Measurements from ENCODE around the gene TIMP3.

TIMP3 gene

DNA sequence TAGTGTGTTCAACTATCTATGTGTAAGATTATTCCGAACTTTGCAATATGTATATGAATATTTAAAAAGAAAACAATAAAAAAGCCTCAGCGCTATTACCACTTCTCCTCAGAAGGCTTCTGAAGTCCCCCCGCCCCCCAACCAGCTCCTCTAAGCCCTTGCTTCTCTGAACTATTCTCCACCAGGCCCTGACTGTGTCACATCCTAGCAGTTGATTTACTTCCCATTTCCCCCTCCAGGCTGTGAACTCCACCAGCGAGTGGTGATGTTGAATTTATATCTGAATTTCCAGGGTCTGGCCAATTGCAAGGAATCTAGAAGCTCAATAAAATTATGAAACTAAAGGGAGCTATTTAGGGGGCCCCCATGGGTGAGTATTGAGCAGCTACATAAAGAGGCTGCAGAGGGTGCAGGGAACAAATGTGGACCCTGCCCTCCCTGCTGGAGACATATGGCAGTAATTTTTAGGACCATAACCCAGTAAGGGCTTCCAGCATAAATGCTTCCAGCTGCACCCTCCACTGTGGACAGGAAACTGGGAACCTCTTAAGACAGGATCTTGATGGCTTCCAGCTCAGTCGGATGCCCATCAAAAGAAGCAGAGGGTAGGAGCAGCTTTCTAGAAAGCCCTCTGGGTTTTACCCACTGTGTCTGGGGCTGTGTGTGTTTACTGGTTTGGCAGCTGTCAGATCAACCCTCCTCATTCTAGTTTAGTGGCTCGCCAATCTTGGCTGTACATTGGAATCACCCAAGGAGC is 81.4 kb downstream of the TIMP3 start:
- H3K27ac ChIP-seq, result no peak overlapping the region
- TF ChIP-seq, protein P1, sequence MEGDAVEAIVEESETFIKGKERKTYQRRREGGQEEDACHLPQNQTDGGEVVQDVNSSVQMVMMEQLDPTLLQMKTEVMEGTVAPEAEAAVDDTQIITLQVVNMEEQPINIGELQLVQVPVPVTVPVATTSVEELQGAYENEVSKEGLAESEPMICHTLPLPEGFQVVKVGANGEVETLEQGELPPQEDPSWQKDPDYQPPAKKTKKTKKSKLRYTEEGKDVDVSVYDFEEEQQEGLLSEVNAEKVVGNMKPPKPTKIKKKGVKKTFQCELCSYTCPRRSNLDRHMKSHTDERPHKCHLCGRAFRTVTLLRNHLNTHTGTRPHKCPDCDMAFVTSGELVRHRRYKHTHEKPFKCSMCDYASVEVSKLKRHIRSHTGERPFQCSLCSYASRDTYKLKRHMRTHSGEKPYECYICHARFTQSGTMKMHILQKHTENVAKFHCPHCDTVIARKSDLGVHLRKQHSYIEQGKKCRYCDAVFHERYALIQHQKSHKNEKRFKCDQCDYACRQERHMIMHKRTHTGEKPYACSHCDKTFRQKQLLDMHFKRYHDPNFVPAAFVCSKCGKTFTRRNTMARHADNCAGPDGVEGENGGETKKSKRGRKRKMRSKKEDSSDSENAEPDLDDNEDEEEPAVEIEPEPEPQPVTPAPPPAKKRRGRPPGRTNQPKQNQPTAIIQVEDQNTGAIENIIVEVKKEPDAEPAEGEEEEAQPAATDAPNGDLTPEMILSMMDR (IDR thresholded peaks at IDR 0.05), result no peak
- peaks cover 22% of the 10 kb centered on the region for H3K27me3 ChIP-seq
- peaks cover 0 to 2% of the 10 kb centered on the region in 2 experiments for H3K4me1 ChIP-seq (ENCODE audit: control insufficient read depth in 1 of 2, insufficient read depth in 1 of 2, low read depth in 1 of 2, low read length in 1 of 2)
- H3K36me3 ChIP-seq, result no peaks in the 10 kb centered on the region
- H3K9me3 ChIP-seq, result no peaks in the 10 kb centered on the region
- no peak overlapping the region for H3K4me3 ChIP-seq (ENCODE audit: low read depth in 1 of 2, low read length in 1 of 2)

DNA sequence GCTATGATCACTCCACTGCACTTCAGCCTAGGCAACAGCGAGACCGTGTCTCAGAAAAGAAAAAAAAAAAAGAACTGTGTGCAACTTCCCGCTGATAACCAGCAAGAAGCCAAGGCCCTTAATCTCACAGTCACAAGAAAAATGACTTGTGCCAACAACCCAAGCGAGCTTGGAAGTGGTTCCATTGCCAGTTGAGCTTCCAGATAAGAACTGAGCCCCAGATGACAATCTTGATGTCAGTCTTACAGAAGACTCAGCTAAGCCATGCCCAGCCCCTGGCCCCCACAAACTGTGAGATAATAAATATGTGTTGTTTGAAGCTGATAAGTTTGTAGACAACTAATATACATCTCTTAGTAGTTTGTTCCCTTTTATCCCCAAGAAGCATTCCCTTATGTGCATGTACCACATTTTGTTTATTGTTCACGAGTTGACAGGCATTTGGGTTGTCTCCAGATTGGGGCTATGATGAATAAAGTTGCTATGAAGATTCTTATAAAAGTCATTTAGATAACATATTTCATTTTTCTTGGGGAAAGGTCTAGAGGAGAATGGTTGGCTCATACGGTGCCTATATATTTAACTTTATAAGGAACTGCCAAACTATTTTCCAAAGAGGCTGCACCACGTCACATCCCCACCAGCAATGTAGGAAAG is 85.9 kb downstream of the TIMP3 start:
- Histone ChIP-seq H3K4me1 (ENCODE audit: control insufficient read depth in 1 of 2, insufficient read depth in 1 of 2, low read depth in 1 of 2, low read length in 1 of 2) (no peaks in the 10 kb centered on the region), H3K36me3 (no peaks in the 10 kb centered on the region), H3K27ac (no peak overlapping the region), H3K9me3 (no peaks in the 10 kb centered on the region), H3K27me3 (no peaks in the 10 kb centered on the region), H3K4me3 (ENCODE audit: low read depth in 1 of 2, low read length in 1 of 2) (no peak overlapping the region)
- TF ChIP-seq, protein P1 (IDR thresholded peaks at IDR 0.05), result no peak

GRCh38 chr22:32888976-32889375 is 87.5 kb downstream of the TIMP3 start:
- Histone ChIP-seq H3K4me3 (ENCODE audit: low read depth in 1 of 2, low read length in 1 of 2) (no peak overlapping the region), H3K27ac (no peak overlapping the region), H3K9me3 (no peaks in the 10 kb centered on the region), H3K4me1 (ENCODE audit: control insufficient read depth in 1 of 2, insufficient read depth in 1 of 2, low read depth in 1 of 2, low read length in 1 of 2) (no peaks in the 10 kb centered on the region), H3K36me3 (no peaks in the 10 kb centered on the region), H3K27me3 (no peaks in the 10 kb centered on the region)
- TF ChIP-seq, protein P1 (IDR thresholded peaks at IDR 0.05), result no peak

DNA sequence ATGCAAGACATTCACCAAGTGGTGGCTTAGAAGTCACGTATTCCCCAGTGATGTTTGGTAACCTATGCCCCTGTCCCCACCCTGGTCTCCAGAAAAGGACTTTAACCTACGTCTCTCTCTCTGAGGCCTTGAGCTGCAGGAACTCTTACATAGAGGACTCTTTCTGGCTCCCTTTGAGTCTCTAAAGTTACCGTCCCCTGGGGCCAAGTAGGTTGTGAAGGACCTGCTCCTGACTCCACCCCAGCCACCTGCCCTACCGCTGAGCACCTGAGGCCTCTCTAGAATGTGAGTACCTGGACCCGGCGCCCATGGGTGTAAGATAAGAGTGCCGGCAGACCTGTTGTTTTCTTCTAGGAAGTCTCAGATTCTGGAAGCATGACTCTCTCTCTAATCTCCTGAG is 95.4 kb downstream of the TIMP3 start:
- TF ChIP-seq, protein P1 (IDR thresholded peaks at IDR 0.05), result no peak
- no peak overlapping the region for H3K4me3 ChIP-seq (ENCODE audit: low read depth in 1 of 2, low read length in 1 of 2)
- no peaks in the 10 kb centered on the region for H3K36me3 ChIP-seq
- H3K4me1 ChIP-seq (ENCODE audit: control insufficient read depth in 1 of 2, insufficient read depth in 1 of 2, low read depth in 1 of 2, low read length in 1 of 2), result no peaks in the 10 kb centered on the region
- no peaks in the 10 kb centered on the region for H3K9me3 ChIP-seq
- no peaks in the 10 kb centered on the region for H3K27me3 ChIP-seq
- no peak overlapping the region for H3K27ac ChIP-seq

GRCh38 chr22:32897400-32897799 is 95.9 kb downstream of the TIMP3 start:
- no peaks in the 10 kb centered on the region for H3K27me3 ChIP-seq
- no peaks in the 10 kb centered on the region for H3K9me3 ChIP-seq
- no peaks in the 10 kb centered on the region for H3K4me1 ChIP-seq (ENCODE audit: control insufficient read depth in 1 of 2, insufficient read depth in 1 of 2, low read depth in 1 of 2, low read length in 1 of 2)
- no peak overlapping the region for H3K4me3 ChIP-seq (ENCODE audit: low read depth in 1 of 2, low read length in 1 of 2)
- no peaks in the 10 kb centered on the region for H3K36me3 ChIP-seq
- H3K27ac ChIP-seq, result no peak overlapping the region
- TF ChIP-seq, protein P1 (IDR thresholded peaks at IDR 0.05), result no peak
